Stimulated activated CD8-positive, alpha-beta memory T cell treated with anti-CD3 and anti-CD28 coated beads, Interleukin-15, amount 100 ng/mL, for 1 hour (primary cell): ENCODE data around the gene FITM1.

Source experiments
- DNase-seq: peaks from one replicate; pipeline ENCODE4 v3.0.0-alpha.2; 2020; ENCODE audit warnings: low read depth

FITM1 gene, protein sequence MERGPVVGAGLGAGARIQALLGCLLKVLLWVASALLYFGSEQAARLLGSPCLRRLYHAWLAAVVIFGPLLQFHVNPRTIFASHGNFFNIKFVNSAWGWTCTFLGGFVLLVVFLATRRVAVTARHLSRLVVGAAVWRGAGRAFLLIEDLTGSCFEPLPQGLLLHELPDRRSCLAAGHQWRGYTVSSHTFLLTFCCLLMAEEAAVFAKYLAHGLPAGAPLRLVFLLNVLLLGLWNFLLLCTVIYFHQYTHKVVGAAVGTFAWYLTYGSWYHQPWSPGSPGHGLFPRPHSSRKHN

DNA sequence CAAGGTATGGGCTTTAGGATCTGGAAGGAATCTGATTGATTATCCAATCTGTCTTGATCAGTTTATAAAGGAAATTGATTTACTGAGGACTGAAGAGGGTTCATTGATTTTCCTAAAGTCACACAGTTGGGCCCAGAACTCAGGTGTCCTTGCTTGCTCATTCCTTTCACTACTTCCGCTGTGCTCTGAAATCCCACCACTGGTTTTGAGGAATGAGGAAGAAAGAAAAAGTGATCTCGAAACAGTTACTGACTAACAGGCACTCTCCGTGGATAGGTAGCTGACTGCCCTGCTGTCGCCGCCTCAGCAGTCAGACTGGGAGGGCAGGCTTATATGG is at the start of gene FITM1:
TSS of gene FITM1 (plus strand) at position 280 of the 337 bp plus-strand sequence. CDS start 905 bp downstream, outside the sequence.
- no peak for DNase-seq

DNA sequence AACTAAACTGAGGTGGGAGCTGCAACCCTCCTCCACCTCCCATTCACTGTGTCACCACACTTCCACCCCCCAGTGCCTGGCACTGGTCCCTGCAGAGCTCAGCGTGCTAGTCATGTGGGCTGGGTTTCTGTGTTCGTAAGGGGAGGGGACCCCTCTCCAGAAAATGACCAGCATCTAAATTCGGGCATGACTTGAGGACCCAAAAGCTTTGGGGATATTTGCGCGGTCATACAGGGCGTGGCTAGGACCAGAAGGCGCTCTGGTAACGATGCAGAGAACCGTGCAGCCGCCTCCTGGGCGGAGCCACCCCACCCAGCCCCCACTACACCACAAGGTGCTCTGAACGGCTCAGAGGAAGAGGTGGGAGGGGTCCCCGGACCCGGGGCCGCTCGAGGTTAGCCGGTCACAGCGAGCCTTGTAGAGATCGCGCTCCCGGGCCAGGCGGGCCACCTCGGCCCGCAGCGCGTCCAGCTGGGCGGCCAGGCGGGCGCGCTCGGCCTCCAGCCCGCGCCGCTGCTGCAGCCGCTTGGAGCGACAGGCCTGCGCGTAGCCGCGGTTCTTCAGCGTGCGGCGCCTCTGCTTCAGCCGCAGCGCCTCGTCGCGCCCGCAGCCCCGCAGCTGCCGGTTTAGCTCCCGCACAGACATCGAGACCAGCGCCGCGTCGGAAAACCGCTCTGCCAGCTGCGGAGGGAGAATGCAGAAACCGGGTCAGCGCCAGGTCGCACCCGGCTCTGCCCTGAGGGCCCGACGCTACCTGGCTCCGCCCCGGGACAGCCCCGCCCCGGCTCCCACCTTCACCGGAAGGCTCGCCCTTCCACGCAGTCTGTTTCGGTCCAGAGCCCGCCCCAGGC is 49.3 kb upstream of the FITM1 start:
- DNase-seq, result peak; percentile 37

DNA sequence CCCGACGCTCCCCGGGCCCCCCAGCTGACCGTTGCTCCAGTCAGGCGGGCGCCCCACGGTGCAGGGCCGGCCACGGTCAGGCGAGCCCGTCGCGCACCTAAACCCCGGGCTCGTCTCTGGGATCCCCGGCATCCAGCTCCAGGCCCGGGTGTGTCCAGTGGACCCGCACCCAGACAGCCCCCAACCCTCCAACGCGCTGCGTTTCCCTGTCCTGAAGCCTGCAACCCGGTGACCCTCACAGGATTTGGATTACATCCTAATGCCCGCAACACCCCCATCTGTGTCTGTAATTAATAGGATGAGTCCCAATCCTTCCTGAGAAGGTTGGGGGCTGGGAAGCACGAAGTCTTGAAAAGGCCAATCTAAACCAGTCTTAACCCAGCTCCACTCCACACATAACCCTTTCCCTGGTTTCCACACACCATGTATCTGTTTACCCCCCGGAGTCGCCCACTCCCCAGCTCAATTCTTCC is 48.7 kb upstream of the FITM1 start:
- DNase-seq, result no peak

DNA sequence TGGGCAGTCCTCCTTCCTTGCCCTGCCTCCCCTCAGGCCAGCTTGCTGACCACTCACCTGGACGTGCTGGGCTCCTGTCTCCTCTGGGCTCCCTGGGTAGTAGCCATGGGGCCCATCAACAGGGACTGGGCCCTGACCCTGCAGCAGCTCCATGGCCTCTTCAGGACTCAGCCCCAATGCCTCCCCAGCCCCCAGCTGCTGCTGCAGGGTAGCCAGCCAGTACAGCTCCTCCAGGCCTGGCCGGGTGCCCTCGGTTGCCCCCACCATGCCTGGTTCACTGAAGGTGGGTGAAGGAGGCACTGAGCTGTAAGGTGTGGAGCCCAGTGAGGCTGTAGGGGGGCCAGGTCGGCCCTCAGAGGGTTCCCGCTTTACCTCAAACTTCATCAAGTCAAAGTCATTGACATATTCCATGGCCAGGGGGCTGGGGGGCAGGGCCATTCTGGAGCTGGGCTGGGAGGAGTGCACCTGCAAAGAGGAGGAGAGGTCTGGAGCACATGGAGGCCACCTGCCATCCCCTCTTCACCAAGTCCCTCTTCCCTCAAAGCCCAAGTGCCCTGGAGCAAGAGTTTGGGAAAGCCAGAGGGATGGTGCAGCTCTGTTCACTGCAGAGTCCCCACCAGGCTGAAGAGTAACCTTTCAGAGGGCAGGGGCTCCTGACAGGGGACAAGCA is 47.9 kb upstream of the FITM1 start:
- no peak for DNase-seq

DNA sequence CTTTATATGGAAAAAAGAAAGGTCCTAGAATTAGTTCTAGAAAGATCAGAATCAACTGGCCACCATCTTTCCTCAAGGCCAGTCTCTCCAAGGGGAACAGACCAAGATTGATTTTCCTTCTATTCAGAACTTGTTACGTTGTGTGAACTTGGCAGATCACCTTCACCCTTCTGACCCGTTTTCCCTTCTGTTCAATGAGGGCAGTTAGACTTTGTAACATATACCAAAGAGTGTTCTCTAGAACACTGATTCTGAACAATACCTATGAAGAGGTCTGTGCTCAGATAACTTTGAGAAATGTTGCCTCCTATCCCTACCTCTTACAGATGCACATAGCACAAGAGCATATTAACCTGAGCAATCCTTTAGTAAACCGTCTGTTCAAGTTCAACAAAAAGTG is 47.0 kb upstream of the FITM1 start:
- DNase-seq, result no peak

DNA sequence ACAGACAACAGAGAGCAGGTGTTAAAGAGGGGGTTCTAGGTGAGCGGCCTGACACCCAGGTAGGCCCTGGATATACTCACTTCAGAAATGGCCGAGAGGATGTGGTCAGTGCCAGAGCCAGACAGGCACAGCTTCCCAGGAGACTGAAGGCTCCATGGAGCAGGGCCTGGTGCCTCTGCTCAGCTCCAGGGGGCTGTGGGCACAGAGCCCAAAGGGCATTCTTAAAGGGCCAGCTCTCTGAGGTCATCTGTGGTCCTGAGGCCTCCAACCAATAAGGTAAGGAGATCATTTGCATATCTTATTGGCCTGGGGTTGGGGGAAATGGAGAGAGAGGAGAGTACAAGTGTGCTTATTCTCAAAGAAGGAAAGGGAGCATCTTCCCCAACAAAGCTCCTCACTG is 46.0 kb upstream of the FITM1 start:
- no peak for DNase-seq

DNA sequence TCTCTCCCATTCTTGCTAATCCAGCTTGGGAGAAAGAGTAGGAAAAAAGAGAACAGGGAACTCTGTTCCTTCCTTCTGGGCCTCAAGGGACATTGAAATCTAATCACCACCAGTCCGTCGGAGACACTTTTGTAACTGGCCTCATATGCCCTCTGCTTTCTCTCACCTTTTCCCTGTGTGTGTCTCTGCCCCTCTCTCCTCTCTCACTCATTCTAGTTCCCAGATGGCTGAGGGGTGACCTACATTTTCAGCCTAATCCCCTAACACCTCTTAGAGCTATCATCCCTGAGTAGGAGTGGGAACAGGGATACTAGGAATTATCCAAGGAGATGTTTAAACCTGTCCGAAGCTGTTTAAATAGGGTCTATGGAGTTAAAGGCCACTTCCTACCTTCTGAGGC is 45.2 kb upstream of the FITM1 start:
- DNase-seq, result no peak

DNA sequence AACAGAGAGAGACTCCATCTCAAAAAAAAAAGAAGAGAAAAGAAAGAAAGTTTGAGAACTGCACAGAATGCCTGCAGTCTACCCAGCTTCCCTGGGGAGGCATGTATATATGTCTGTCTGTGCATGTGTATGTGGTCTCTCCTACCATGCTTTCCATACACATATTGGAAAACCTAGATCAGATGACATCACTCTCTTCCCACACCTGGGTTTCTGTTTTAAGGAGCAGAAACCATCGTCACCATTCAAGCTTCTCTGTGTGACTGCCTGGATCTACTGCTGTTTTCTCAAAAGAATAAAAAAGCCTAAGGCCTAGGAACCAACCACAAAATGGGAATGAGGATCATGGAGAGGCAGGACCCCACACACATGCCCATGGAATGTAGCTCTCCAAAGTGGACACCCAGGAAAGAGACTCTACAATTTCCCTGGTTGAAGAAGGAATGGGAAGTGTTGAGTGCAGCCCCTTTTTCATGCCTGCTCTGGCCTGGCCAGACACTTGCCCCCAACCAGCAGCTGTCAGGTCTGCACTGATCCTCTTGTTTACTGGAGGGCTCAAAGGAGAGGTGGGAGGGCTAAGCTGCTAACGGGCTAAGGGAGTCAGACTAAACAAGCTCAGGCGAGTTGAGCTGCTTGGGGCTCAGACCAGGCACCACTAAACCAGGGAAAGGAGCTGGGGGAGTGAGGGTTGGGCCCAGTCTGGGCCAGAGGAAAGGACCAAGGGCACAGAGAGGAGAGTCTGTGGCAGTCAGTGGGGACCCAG is 44.1 kb upstream of the FITM1 start:
- no peak for DNase-seq

DNA sequence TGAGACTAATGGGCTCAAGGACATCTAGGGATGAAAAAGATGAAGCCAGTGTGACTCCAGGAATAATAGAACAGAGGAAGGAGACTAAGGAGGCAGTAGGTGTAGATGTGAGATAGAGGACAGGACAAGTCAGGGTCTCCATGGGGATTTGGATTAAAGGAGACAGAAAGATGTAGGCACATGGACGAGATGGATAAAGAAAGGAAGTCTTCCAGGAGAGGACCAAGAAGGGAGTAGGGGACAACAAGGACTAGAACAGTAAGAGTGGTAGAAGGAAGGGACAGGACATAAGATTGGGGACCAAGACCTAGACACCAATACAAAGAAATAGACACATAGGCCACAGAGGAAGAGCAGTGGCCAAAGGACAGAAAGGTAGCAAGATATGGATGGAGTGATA is 43.5 kb upstream of the FITM1 start:
- no peak for DNase-seq

DNA sequence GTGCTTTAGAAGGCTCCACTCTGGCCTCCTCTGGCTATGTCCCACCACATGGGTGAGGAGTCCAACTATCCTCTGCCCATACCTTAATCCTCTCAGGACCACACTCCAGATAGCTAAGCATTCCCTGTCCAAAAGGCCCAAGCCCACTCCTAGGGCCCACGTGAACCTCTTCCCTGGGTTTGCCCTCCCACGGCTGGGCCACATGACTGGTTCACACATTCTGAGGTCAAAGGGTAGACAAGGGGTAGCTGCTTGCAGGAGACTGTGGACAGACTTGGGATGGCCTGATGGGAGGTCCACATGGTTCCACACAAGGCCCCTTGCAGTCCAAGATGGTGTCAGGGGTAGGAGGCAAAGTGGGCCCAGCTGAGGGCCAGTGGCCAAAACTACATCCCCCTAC is 42.4 kb upstream of the FITM1 start:
- DNase-seq, result no peak

DNA sequence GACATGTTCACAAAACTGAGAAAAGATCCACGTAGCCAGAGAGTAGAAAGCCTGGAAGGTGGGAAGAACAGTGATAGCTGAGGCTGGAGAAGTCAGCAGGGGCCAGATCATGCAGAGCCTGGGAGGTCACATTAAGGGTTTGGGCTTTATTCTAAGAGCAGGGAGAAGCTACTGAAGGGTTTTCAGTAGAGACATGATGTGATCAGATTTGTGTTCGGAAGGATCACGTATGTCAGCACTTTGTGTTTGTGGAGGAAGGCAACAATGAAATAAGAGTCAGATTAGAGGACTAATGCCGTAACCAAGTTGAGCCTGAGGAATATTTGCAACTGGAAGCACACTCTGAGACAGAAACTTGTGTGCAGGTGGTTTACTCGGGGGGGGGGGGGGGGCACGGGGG is 40.6 kb upstream of the FITM1 start:
- no peak for DNase-seq

DNA sequence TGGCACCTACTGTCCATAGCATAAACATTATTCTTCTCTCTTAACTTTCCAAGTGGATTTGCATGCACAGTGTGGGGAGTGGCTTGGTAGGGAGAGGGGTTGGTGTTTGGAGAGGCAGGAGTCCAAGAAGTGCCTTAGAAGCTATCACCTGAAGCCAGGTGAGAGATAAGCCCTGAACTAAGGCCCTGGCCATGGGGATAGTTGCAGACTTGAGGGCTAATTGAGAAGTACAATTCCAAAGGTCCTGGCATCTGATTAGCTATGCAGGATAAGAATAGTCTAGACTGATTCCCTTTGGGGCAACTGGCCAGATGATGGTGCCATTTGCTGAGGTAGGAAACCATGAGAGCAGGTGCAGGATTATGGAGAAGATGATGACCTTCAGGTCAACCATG is 38.4 kb upstream of the FITM1 start:
- no peak for DNase-seq

DNA sequence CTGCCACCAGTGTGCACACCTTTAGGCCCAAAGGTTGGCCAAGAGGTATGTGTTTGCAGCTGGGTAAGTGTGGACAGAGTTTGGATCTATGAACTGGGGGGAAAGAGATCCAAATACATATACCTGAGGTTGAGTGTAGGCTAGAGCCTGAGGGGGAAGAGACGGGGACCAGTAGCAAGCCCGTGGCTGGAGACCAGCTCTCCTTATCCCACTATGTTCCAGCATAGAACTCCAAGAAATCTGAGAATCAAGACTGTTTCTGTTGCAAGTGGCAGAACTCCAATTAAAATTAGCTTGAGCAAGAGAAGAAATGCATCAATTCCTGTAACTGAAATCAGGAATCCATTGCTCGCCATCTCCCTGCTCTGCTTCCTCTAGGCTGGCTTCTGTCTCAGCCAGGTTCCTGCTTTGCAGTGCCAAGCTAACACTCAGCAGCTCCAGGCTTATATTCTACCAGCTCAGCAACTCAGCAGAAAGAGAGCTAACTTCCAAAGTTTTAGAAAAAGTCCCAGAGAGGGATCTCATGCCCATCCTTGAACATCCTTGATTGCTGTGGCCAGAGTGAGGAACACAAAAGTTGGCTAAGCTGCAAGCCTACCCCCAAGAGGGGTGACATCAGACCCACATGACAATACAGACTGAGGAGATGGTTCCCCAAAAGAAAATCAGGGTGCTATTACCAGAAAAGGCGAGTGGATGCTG is 37.8 kb upstream of the FITM1 start:
- DNase-seq, result no peak

DNA sequence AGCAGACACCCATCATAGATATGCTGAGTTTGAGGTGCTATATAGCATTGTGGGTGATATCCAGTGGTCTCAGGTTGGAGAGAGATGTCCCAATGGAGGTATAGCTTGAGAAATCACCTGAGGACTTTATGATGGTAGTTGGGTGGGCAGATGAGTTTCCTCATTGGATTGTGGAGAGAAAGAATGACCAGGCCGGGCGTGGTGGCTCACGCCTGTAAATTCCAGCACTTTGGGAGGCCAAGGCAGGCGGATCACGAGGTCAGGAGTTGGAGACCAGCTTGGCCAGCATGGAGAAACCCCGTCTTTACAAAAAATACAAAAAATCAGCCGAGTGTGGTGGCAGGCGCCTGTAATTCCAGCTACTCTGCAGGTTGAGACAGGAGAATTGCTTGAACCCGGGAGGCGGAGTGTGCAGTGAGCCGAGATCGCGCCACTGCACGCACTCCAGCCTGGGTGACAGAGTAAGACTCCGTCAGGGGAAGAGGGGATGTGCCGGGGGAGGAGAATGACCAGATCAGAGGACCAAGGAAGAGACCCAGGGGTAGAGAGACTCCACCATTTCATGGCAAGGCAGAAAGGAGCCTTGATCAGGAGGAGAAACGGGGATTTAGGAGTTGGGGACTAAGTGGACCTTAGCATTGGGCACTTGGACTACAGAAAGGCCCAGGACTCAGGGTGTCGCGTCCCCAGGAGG is 37.1 kb upstream of the FITM1 start:
- DNase-seq, result no peak

DNA sequence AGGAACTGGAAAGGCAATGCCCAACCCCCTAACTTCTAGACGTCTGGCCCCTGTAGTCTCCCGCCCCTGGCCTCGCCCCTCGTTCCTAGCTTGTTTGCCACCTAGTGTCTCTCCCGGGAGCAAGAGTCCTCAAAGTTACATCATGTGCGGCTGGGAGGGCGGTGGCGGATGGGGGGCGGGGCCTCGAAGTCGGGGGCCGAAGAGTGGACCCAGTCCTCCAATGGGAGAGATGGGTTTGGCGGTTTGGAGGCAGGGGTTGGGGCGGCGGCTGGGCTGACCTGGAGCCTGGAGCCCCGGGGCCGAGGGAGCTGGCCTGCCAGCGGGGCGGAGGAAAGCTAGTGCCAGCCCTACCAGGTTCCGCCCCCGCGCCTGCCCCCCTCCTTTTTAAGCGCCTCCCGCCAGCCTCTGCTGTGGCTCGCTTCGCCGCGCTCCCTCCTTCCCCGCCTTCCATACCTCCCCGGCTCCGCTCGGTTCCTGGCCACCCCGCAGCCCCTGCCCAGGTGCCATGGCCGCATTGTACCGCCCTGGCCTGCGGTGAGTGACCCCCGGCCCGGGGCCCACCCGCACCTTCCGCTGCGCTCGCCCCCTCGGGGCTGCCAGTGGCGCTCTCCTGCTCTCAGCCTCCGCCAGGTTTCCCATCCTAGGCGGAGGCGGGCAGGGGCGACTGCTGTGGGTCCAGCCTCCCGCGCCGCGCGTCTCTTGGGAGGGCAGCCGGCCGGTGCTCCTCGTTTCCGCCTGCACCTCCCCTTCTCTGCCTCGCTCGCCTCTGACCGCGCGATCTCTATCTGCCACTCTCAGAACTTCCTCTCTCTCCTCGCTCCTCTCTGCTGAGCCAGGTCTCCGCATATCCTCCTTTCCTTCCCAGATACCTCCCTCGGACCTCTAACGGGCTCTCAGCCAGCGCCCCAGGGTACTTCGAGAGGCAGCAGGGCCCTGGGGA is 36.3 kb upstream of the FITM1 start, which contains the start of gene PCK2:
TSS of gene PCK2 (plus strand) at position 411 of the 940 bp plus-strand sequence. CDS start at position 506, 95 bp downstream.
- DNase-seq, result peak; percentile 47

DNA sequence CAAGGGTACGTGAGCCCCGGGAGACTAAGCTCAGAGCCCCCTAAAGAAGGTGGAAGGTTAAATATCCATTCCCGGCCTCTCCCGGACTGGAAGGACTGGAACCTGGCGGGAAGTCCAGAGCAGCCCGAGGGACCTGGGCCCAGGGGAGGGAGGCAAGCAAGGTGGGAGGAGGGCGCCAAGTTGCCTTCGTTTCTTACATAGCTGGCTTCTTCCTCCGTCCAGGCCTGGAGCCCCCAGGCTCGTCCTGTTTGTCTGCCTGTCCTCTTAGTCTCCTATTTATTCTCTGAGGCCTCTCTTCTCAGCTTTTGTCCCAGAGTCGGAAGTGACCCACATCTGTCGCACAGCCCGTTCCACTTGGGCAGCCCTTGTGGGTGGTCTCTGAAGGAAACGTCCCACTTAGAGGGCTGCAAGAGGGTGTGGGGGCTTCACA is 35.6 kb upstream of the FITM1 start:
- DNase-seq, result no peak

DNA sequence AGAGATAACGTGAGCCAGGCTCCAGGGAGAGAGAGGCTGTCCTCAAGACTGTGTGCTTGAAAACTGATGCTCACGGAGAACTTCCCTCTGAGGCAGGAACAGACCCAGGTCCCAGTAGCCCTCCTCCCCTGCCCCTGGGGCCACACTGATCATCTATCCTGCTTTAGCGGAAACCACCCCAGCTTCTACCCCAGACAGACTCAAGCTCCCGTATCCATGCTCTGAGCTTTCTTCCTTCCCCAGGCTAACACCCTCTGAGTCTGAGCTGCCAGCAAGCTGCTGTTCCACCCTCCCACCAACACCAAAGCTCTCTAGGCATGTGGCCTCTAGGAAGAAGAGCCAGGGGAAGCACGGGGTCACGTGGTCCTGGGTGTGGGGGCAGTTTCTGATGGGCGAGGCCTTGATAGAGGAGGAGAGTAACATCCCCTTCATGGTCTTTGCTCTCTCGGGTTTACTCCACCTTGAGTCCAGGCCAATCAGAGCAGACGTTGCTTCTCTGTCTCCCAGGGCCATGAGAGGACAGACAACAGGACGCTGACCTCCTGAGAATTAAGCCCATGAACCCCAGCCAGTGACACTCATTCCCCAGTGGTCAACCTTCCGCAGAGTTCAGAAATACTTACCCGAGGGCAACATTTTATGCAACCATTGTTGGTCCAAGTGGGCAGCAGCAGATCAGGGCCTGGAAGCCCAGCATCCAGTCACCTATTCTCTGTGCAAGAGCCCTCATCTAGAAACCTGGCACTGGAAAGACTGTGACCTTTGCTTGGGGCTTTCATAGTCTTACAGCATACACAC is 35.0 kb upstream of the FITM1 start:
- DNase-seq, result no peak

DNA sequence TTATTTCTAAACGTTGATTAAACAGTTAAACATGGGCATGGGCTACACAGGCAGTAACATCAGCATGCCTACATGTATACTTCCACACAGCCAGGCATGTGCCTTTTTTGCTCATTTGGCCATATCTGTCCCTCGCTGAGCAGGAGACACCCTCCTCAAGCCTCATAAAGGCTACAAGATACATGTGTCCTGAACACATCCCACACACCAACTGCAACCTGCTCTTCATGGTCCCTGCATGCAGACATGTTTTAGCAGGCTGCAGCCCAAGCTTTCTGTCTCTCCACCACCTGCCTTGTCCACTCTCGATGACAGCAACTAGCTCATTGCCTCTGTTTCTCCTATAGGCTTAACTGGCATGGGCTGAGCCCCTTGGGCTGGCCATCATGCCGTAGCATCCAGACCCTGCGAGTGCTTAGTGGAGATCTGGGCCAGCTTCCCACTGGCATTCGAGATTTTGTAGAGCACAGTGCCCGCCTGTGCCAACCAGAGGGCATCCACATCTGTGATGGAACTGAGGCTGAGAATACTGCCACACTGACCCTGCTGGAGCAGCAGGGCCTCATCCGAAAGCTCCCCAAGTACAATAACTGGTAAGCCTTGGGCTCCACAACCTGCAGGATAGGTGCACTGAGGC is 33.8 kb upstream of the FITM1 start:
- no peak for DNase-seq
